Liver (tissue), 3 donors: ENCODE data around the gene ANKRD49.

ENCODE experiments used
- GABPA ChIP-seq, 2 donors: IDR thresholded peaks in 1 of 2; conservative IDR thresholded peaks in 1 of 2; 2 replicates each; pipeline ENCODE4 v1.6.1; 2016; ENCODE audit warnings: antibody characterized with exemption in 2 of 2, mild to moderate bottlenecking in 1 of 2, moderate library complexity in 1 of 2
- JUND ChIP-seq, 2 donors: IDR thresholded peaks; 2 replicates each; pipeline ENCODE4 v1.6.1; 2016; ENCODE audit warnings: antibody characterized with exemption in 2 of 2
- RAD21 ChIP-seq, 2 donors: IDR thresholded peaks; 2 replicates each; pipeline ENCODE4 v1.6.1; 2016; ENCODE audit warnings: antibody characterized with exemption in 2 of 2, mild to moderate bottlenecking in 2 of 2
- TF ChIP-seq, protein P1 (sequence below): fragments of 150-350 bp; IDR thresholded peaks from 2 replicates; pipeline ENCODE4 v1.5.1; 2017; ENCODE audit warnings: improper control_type of control experiment, low read depth, low read length; ENCODE audit not compliant: missing input control
- TF ChIP-seq, protein P2 (sequence below): IDR thresholded peaks from 2 replicates; pipeline ENCODE4 v1.6.1; 2016; ENCODE audit warnings: antibody characterized with exemption
- donor health status: healthy.
- donor health status: healthy.

DNA sequence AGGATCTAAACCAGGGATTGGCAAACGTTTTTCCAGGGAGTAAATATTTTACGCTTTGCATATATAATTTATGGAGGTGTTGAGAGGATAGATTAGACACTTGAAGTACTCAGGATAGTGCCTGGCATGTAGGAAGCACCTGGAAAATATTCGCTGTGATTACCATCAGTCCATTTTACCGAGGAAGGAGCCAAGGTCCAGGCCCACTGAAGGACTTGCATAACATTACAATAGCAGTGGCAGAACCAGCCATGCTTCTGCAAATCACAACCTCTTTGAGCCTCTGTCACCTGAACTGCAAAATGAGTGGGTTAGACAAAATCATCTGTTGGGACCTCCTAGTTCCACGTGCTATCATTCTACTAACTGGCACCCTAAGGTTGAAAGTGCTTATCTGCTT lies 55.4 kb downstream of the ANKRD49 start:
- no peak for TF ChIP-seq GABPA (IDR thresholded peaks at IDR 0.05 in 1 of 2, conservative IDR thresholded peaks at IDR 0.05 in 1 of 2)
- no peak for TF ChIP-seq RAD21 (IDR thresholded peaks at IDR 0.05)
- TF ChIP-seq, protein P1, sequence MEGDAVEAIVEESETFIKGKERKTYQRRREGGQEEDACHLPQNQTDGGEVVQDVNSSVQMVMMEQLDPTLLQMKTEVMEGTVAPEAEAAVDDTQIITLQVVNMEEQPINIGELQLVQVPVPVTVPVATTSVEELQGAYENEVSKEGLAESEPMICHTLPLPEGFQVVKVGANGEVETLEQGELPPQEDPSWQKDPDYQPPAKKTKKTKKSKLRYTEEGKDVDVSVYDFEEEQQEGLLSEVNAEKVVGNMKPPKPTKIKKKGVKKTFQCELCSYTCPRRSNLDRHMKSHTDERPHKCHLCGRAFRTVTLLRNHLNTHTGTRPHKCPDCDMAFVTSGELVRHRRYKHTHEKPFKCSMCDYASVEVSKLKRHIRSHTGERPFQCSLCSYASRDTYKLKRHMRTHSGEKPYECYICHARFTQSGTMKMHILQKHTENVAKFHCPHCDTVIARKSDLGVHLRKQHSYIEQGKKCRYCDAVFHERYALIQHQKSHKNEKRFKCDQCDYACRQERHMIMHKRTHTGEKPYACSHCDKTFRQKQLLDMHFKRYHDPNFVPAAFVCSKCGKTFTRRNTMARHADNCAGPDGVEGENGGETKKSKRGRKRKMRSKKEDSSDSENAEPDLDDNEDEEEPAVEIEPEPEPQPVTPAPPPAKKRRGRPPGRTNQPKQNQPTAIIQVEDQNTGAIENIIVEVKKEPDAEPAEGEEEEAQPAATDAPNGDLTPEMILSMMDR, result no peak
- TF ChIP-seq, protein P2, sequence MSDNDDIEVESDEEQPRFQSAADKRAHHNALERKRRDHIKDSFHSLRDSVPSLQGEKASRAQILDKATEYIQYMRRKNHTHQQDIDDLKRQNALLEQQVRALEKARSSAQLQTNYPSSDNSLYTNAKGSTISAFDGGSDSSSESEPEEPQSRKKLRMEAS, result no peak
- TF ChIP-seq JUND (IDR thresholded peaks at IDR 0.05), result no peak
